A549 (cell line): ENCODE measurements around the gene MAP3K14.

Experiments used
- BCL3 ChIP-seq: fragments of >200 bp; sonication (Bioruptor Twin); formaldehyde crosslinking; IDR thresholded peaks from 3 replicates; pipeline ENCODE4 v1.6.1; 2016
- CTCF ChIP-seq: fragments of >200 bp; sonication (Bioruptor Twin); formaldehyde crosslinking; IDR thresholded peaks from 3 replicates; pipeline ENCODE4 v1.5.1; 2016
- EP300 ChIP-seq, 2 experiments: fragments of >200 bp; sonication (Bioruptor Twin); formaldehyde crosslinking; IDR thresholded peaks; 2 replicates in 1 of 2; 3 replicates in 1 of 2; pipeline ENCODE4 v1.6.1; 2016 to 2017
- POLR2A ChIP-seq: IDR thresholded peaks from 2 replicates; pipeline ENCODE4 v1.6.1; 2012; ENCODE audit warnings: mild to moderate bottlenecking, low read length
- REST ChIP-seq: fragments of 200-600 bp; sonication (generic); IDR thresholded peaks from 2 replicates; pipeline ENCODE4 v1.6.1; 2016; ENCODE audit warnings: antibody characterized with exemption, mild to moderate bottlenecking, moderate library complexity
- ZSCAN20 ChIP-seq: fragments of 250-450 bp; sonication (Bioruptor Pico); IDR thresholded peaks from 2 replicates; pipeline ENCODE4 v1.8.0; 2022; ENCODE audit warnings: mild to moderate bottlenecking, moderate library complexity

- TF ChIP-seq REST (no peak), CTCF (no peak), EP300 (IDR thresholded peaks at IDR 0.05) (no peak; a peak in 1 of 5 replicates), ZSCAN20 (CRISPR knock-in tag) (no peak), POLR2A (no peak), BCL3 (no peak)
Measured at GRCh38 chr17:45226576-45226975, 90.2 kb downstream of the MAP3K14 start.
